ENCODE data around the gene SYCE1.
"Not testable (repeated sequence)": the region's sequence is repeated elsewhere in the genome, so short reads cannot be mapped to it uniquely, and the experiment has no call there.

Gene SYCE1

GRCh38 chr10:133528296-133528844 lies 37.0 kb downstream of the SYCE1 start:
- TF ChIP-seq, protein P1, sequence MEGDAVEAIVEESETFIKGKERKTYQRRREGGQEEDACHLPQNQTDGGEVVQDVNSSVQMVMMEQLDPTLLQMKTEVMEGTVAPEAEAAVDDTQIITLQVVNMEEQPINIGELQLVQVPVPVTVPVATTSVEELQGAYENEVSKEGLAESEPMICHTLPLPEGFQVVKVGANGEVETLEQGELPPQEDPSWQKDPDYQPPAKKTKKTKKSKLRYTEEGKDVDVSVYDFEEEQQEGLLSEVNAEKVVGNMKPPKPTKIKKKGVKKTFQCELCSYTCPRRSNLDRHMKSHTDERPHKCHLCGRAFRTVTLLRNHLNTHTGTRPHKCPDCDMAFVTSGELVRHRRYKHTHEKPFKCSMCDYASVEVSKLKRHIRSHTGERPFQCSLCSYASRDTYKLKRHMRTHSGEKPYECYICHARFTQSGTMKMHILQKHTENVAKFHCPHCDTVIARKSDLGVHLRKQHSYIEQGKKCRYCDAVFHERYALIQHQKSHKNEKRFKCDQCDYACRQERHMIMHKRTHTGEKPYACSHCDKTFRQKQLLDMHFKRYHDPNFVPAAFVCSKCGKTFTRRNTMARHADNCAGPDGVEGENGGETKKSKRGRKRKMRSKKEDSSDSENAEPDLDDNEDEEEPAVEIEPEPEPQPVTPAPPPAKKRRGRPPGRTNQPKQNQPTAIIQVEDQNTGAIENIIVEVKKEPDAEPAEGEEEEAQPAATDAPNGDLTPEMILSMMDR (conservative IDR thresholded peaks at IDR 0.05): no peak
- no peak overlapping the region for H3K27ac ChIP-seq

DNA sequence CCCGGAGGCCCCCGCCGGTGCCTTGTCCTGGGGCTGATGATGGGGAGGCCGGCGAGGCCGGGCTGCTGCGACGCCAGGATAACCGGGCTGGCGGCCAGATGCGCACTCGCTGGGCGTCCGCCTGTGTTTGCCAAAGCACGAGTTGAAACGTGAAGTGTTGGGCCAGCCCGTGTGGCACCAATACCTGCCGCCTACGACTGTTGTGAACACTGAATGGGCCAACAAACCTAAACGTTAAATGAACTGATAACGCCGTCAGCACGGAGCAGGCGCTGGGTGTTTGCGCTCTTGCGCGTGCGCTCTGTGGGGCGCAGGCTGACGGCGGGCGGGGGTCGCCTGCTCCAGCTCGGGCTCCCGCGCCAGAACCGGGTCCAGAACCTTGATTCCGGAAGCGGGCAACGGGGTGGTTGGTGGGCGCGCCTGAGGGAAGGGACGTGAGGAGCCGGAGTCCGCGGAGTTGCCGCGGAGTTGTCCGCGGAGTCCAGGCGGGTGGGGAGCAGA lies 37.6 kb downstream of the SYCE1 start:
- no peak overlapping the region for H3K27ac ChIP-seq
- TF ChIP-seq, protein P1 (conservative IDR thresholded peaks at IDR 0.05): no peak

- no peak within 1 kb of the TSS for H3K27ac ChIP-seq
- TF ChIP-seq, protein P1 (conservative IDR thresholded peaks at IDR 0.05): no peak
Measured at GRCh38 chr10:133526957-133527588, 38.3 kb downstream of the SYCE1 start, which contains the start of gene CYP2E1. CYP2E1 (plus strand) TSS chr10:133527363; CDS start chr10:133527396, 33 bp downstream.

DNA sequence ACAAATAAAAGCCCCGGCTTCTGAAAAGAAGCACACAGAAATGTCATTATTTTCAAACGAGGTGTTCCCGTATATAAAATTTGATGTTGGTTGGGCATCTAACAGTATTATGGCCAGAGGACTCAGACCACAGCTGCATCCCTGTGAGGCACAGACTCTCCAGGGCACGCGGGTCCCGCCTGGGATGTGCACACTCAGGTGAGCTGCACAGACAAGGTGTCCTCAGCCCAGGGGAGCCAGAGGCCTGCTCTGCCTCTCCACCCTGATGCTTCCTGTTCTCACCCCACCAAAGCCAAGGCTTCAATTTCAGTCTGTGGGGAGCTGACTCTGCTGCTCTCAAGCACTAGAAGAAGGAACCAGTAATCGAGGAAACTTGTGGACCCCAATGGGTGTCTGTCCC lies 39.9 kb downstream of the SYCE1 start:
- TF ChIP-seq, protein P1 (conservative IDR thresholded peaks at IDR 0.05): no peak
- H3K27ac ChIP-seq: no peak overlapping the region

GRCh38 chr10:133523631-133524203 lies 41.7 kb downstream of the SYCE1 start:
- TF ChIP-seq, protein P1 (conservative IDR thresholded peaks at IDR 0.05): no peak
- H3K27ac ChIP-seq: no peak overlapping the region

DNA sequence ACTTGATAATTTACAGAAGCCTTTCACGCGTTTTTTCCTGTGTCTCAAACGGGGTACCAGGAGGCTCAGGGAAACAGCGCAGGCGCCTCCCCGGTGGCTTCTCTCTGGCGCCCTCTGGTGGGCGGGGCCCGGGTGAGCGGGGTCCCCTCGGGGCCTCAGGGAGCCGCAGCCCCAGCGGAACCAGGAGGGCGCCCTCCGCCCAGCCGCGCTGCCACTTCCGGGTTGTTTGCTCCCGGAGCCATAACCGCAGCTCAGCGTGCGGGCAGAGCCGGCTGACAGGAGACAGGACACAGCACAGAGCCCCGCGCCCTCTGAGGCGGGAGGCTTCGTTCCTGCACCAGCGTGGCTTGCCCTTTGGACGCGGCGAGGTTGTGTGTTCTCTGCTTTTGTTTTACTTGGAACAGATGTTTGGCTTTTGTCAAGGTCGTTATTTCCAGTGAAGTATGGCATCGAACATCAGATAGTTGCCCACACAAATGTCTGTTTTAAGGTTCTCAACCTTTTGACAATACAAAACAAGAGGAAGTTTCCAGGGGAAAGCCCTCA lies 45.1 kb downstream of the SYCE1 start:
- TF ChIP-seq, protein P1 (conservative IDR thresholded peaks at IDR 0.05): peak; percentile 87
- H3K27ac ChIP-seq: peak overlapping the region; percentile 15; the same call in 1 of the 2 replicates

GRCh38 chr10:133518517-133518916 lies 46.9 kb downstream of the SYCE1 start:
- not testable (repeated sequence) for H3K27ac ChIP-seq

Data from VCaP (cell line).